Right lobe of liver (tissue), 4 donors: ENCODE data around the gene PTPRN2.

ENCODE experiments used
- CTCF ChIP-seq, 4 donors: fragments of 200-600 bp in 3 of 4; fragments of 450-650 bp in 1 of 4; IDR thresholded peaks; one replicate each; pipeline versions ENCODE4 v1.5.1 to v1.8.0; 2016 to 2022; ENCODE audit warnings: antibody characterized with exemption in 4 of 4, mild to moderate bottlenecking in 2 of 4
- POLR2A ChIP-seq: fragments of 450-650 bp; IDR thresholded peaks from one replicate; pipeline ENCODE4 v1.6.1; 2017; ENCODE audit warnings: antibody characterized with exemption, mild to moderate bottlenecking
- donor health status: DM: no; HTN: no; CAD: no.
- donor health status: DM: no; HTN: no; CAD: no.
- donor health status: DM: no; HTN: yes; CAD: no.

GRCh38 chr7:157936976-157937375, 650.6 kb downstream of the PTPRN2 start:
- no peak for TF ChIP-seq CTCF (IDR thresholded peaks at IDR 0.05)
- no peak for TF ChIP-seq POLR2A
